AG04450 (cell line): ENCODE results near the gene SEC14L3. TPM values are rescaled to one million over a fixed set of nuclear protein-coding genes. Genes with fewer than 3 reads are reported as not detected.

Source experiments
- CTCF ChIA-PET: fragments of 300-600, 350-600 bp; formaldehyde crosslinking; extraction: SDS; loops from one replicate; lab custom pipeline; 2022; ENCODE audit warnings: antibody characterized with exemption, inconsistent platforms; lab: Charles Lee
- POLR2A ChIA-PET: fragments of 350-600 bp; formaldehyde crosslinking; extraction: SDS; loops from one replicate; lab custom pipeline; 2021; ENCODE audit warnings: antibody characterized with exemption, inconsistent platforms; lab: Yijun Ruan, JAX
- DNase-seq: peaks from one replicate; pipeline ENCODE4 v3.0.0-alpha.2; 2011; ENCODE audit warnings: low read depth, low spot score
- H3K27ac ChIP-seq: one replicate; pipeline ENCODE4 v1.5.1; 2012; ENCODE audit warnings: low read depth, low read length, control low read depth
- H3K27me3 ChIP-seq: one replicate; pipeline ENCODE4 v1.6.0; 2012; ENCODE audit warnings: low read length; ENCODE audit not compliant: control insufficient read depth, insufficient read depth
- H3K4me3 ChIP-seq: 2 replicates; pipeline ENCODE4 v1.5.1; 2011; ENCODE audit warnings: mild to moderate bottlenecking, low read depth, low read length, control low read depth
- H3K9me3 ChIP-seq: 2 replicates; pipeline ENCODE4 v1.5.1; 2012; ENCODE audit warnings: low read length; ENCODE audit not compliant: control insufficient read depth, insufficient read depth
- polyA plus RNA-seq: library from polyadenylated mRNA; depleted of rRNA; stranded (reverse); fragments of >200 nt; gene quantifications from 2 replicates; pipeline ENCODE4 v1.2.3, GENCODE V29; 2011
- TF ChIP-seq, protein P1 (sequence below): IDR thresholded peaks from 2 replicates; pipeline ENCODE4 v1.5.1; 2011; ENCODE audit warnings: low read depth, low read length, control low read depth, inconsistent platforms

SEC14L3 gene
- polyA plus RNA-seq, 1 experiment, result not detected

DNA sequence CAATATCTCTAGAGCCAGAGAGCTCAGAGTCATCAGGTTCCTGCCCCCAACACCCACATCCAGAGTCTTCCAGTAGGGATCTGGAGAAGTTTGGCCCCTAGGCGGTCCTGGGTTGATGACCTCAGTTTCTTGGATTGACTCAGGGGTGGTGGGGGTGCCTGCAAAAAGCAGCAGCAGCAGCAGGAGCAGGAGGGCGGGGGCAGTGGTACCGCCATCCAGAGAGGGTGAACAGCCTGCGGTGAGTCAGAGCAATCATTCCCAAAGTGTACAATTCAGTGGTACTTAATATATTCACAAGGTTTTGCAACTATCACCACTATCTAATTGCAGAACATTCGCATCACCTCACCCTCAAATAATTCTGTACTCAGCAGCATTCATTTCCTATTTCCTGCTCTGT lies 9.9 kb upstream of the SEC14L3 start:
- Histone ChIP-seq H3K27ac (no peak overlapping the region), H3K27me3 (peaks cover 11% of the 10 kb centered on the region), H3K4me3 (no peak overlapping the region), H3K9me3 (no peaks in the 10 kb centered on the region)
- ChIA-PET POLR2A (no interaction called here), CTCF (no interaction called here)
- TF ChIP-seq, protein P1, sequence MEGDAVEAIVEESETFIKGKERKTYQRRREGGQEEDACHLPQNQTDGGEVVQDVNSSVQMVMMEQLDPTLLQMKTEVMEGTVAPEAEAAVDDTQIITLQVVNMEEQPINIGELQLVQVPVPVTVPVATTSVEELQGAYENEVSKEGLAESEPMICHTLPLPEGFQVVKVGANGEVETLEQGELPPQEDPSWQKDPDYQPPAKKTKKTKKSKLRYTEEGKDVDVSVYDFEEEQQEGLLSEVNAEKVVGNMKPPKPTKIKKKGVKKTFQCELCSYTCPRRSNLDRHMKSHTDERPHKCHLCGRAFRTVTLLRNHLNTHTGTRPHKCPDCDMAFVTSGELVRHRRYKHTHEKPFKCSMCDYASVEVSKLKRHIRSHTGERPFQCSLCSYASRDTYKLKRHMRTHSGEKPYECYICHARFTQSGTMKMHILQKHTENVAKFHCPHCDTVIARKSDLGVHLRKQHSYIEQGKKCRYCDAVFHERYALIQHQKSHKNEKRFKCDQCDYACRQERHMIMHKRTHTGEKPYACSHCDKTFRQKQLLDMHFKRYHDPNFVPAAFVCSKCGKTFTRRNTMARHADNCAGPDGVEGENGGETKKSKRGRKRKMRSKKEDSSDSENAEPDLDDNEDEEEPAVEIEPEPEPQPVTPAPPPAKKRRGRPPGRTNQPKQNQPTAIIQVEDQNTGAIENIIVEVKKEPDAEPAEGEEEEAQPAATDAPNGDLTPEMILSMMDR, result no peak
- no peak for DNase-seq

DNA sequence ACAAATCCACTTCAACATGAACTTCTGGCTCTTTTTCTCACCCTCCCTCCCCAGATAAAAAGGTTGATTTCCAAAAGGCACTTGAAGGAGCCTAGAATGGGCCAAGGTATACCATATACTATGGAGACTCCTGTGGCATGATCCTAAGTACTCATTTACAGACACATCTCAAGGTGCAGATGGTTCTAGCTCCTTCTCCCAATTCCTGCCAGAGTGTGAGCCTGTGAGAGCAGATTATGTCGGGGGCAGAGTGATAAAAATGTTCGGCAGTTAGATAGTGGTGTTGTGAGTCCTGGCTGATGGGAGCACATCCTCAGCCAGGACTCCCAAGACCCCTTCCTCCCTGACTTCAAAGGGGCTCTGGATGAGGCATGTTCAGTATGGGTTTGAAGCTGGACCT lies 8.2 kb upstream of the SEC14L3 start:
- ChIA-PET CTCF (interaction anchor here (0.6 kb wide), 1 partner anchor 440 kb away, joined by 5 read pairs; no protein-coding TSS in a partner anchor), POLR2A (no interaction called here)
- no peak overlapping the region for H3K27ac ChIP-seq
- TF ChIP-seq, protein P1, result no peak
- H3K27me3 ChIP-seq, result peaks cover 18% of the 10 kb centered on the region
- H3K9me3 ChIP-seq, result no peaks in the 10 kb centered on the region
- H3K4me3 ChIP-seq, result no peak overlapping the region
- no peak for DNase-seq

DNA sequence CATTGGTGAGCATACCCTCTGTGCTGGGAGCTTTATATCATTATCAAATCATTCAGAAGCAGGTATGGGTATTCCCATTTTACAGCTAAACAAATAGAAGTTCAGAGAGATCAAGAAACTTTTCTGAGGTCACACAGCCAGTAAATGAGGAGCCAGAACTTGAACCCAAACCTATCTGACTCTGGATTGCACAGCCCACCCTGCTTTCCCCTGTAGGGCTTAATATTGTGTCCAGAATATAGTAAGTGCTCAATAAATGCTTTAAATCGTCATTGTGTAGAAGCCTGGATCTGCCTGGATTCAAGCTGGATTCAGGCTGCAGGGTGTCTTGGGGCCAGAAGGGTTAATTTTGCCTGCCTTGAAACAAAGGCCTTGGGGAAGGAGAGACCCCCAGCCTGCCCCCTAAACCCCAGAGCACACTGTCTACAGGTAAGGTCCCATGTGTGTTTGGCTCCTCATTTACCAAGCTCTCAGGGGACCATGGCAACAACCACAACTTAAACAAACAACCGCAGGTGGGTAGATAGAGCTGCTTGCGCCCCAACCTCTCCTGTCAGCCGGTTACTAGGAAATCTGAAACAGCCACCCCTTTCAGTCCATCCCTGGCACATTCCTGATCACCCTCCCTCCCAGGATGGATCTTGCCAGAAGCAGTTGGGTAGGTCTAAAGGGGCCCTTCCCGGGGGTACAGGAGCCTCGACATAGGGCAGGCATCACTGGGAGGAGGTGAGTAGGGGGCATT lies 3.0 kb upstream of the SEC14L3 start:
- no peak for DNase-seq
- Histone ChIP-seq H3K4me3 (no peak overlapping the region), H3K27ac (no peak overlapping the region), H3K27me3 (peaks cover 41% of the 10 kb centered on the region), H3K9me3 (no peaks in the 10 kb centered on the region)
- ChIA-PET POLR2A (no interaction called here), CTCF (no interaction called here)
- TF ChIP-seq, protein P1, result no peak

DNA sequence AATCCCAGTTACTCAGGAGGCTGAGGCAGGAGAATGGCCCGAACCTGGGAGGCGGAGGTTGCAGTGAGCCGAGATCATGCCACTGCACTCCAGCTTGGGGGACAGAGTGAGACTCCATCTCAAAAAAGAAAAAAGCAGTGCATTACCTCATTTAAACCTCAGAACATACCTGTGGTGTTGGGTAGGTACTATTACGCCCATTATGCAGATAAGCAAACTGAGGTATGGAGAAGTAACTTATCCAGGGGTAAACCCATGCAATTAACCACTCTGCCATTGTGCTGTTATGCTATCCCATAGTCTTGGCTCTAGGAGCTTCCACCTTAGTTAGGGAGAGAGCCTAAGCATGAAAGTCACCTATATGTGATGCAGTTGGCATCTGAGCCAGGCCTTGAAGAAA lies 2.3 kb upstream of the SEC14L3 start:
- H3K27me3 ChIP-seq, result peaks cover 41% of the 10 kb centered on the region
- TF ChIP-seq, protein P1, result no peak
- ChIA-PET POLR2A (no interaction called here), CTCF (no interaction called here)
- no peak overlapping the region for H3K27ac ChIP-seq
- DNase-seq, result no peak
- H3K9me3 ChIP-seq, result no peaks in the 10 kb centered on the region
- no peak overlapping the region for H3K4me3 ChIP-seq

DNA sequence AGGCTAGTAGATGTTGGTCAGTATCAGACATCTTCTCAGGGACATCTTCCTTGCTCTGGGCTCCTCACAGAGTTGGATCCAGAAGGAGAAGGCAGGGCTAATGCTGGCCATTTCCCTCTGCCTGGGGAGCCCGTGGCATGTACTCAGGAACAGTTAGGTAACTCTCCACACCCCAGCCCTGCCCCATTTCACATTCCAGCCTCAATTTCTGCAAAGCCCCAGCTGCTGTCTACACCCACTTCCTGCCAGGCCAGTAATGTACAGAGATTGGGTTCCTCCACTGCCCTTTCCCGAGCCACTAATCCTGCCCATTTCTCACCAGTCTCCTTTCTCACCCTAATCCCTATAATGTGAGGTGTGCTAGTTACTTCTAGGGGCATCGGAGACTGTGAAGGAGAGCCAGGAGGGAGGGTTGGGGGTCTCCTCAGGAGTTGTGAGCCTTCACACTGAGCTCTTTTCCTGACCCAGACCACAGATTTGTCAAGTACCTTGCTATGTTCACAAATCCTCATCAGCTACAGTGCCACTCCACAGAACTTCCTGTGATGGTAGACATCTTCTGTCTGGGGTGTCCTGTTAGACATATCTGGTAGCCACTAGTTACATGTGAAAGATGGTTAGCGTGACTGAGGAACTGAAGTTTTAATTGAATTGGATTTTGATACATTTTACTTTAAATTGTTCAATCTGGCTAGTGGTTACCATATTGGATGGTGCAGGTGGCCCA lies 1.3 kb upstream of the SEC14L3 start:
- H3K4me3 ChIP-seq, result no peak overlapping the region
- no peak for DNase-seq
- TF ChIP-seq, protein P1, result no peak
- H3K27ac ChIP-seq, result no peak overlapping the region
- H3K9me3 ChIP-seq, result no peaks in the 10 kb centered on the region
- CTCF ChIA-PET, result interaction anchor here (1.5 kb wide), 1 partner anchor 12 kb away, joined by 5 read pairs; no protein-coding TSS in a partner anchor
- POLR2A ChIA-PET, result no interaction called here
- H3K27me3 ChIP-seq, result peaks cover 37% of the 10 kb centered on the region
